AG09319 (cell line): ENCODE measurements around the gene FAM193A.
"Not testable (repeated sequence)": the region's sequence is repeated elsewhere in the genome, so short reads cannot be mapped to it uniquely, and the experiment has no call there.

Experiments used
- DNase-seq: peaks from one replicate; pipeline ENCODE4 v3.0.0-alpha.2; 2010; ENCODE audit warnings: low read depth; ENCODE audit errors: extremely low read depth
- TF ChIP-seq, protein P1 (sequence below): IDR thresholded peaks from 2 replicates; pipeline ENCODE4 v1.5.1; 2011; ENCODE audit warnings: low read depth, mild to moderate bottlenecking, inconsistent platforms, low read length, moderate library complexity

The FAM193A gene

DNA sequence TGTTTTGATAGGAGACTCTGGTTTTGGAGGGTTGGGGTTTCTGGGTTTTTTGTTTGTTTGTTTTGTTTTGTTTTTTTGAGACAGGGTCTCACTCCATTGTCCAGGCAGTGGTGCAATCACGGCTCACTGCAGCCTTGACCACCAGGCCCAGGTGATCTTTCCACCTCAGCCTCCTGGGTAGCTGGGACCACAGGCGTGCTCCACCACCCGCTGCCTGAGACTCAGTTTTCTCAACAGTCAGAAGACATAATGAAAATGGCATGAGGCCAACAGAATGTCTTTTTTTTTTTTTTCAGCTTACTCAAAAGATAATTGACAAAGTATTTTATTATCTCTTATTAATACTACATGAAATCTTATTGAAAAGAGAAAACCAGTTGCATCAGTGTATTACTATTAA lies 187.3 kb downstream of the FAM193A start:
- TF ChIP-seq, protein P1, sequence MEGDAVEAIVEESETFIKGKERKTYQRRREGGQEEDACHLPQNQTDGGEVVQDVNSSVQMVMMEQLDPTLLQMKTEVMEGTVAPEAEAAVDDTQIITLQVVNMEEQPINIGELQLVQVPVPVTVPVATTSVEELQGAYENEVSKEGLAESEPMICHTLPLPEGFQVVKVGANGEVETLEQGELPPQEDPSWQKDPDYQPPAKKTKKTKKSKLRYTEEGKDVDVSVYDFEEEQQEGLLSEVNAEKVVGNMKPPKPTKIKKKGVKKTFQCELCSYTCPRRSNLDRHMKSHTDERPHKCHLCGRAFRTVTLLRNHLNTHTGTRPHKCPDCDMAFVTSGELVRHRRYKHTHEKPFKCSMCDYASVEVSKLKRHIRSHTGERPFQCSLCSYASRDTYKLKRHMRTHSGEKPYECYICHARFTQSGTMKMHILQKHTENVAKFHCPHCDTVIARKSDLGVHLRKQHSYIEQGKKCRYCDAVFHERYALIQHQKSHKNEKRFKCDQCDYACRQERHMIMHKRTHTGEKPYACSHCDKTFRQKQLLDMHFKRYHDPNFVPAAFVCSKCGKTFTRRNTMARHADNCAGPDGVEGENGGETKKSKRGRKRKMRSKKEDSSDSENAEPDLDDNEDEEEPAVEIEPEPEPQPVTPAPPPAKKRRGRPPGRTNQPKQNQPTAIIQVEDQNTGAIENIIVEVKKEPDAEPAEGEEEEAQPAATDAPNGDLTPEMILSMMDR: no peak
- DNase-seq: no peak

DNA sequence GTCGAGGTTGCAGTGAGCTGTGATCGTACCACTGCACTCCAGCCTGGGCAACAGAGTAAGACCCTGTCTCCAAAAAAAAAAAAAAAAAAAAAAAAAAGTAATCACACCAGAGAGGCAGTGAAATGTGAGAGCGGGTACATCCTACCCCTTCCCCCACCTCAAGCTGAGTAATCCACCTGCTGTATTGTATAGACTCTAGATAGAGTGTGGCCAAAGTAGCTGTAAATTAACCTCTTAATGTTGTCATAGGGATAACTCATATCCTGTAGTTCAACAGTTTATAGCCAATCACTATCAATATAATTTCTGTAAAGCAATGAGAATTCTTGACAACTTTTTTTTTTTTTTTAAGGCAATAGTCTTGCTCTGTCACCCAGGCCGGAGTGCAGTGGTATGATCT lies 188.9 kb downstream of the FAM193A start:
- DNase-seq: no peak

GRCh38 chr4:2726881-2727280 lies 190.4 kb downstream of the FAM193A start:
- not testable (repeated sequence) for DNase-seq

More for the DNA sequence above, 188.9 kb downstream of the FAM193A start:
- TF ChIP-seq, protein P1: no peak

GRCh38 chr4:2728221-2728620 lies 191.8 kb downstream of the FAM193A start:
- TF ChIP-seq, protein P1: no peak
- DNase-seq: no peak

DNA sequence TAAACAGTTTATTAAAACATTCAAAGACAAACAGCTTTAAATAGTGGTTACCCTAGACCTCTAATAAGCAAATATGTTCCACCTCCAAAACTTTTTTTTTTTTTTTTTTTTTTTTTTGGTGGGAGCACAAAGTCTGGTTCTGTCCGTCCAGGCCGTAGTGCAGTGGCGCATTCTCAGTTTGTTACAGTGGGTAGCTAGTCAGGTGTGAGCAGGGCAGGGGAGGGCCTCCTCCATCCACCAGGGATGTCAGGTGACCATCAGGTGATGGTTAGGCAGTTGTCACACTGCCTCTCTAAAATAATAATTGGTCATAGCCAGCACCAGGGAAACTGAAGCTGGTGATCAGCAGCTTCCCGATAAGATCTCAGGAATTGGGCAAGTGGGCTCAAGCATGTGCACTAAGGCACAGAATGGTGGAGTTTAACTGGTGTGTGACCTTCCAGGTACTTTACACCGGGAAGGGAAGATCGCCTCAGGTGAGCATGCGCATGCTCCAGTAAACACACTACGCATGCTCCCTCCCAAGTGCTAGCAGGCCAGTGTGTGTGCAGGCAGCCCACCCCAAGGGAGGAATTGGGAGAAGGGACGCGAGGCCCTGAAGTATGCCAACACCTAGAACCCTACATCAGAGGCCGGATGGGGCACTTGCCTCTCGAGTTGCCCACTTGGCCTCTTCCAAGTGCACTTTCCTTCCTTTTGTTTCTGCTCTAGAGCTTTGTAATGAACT lies 192.5 kb downstream of the FAM193A start:
- no peak for DNase-seq
- TF ChIP-seq, protein P1: no peak

GRCh38 chr4:2729533-2729875 lies 193.1 kb downstream of the FAM193A start:
- TF ChIP-seq, protein P1: no peak
- no peak for DNase-seq

GRCh38 chr4:2731907-2732317 lies 195.5 kb downstream of the FAM193A start:
- TF ChIP-seq, protein P1: no peak

GRCh38 chr4:2732526-2732925 lies 196.1 kb downstream of the FAM193A start:
- DNase-seq: no peak
- TF ChIP-seq, protein P1: no peak

More at GRCh38 chr4:2731907-2732317, 195.5 kb downstream of the FAM193A start:
- no peak for DNase-seq
